NCI-H82 (cell line): ENCODE data around the gene GSDME.
A peak's percentile ranks its signal among the peaks of the same experiment; 100 is the strongest.

Experiments used
- DNase-seq: peaks from one replicate; lab custom pipeline; 2025; lab: John Stamatoyannopoulos, UW

The GSDME gene

GRCh38 chr7:24769851-24770250 lies 12.6 kb upstream of the GSDME start:
- no peak for DNase-seq

GRCh38 chr7:24769014-24769830 lies 12.0 kb upstream of the GSDME start:
- no peak for DNase-seq

GRCh38 chr7:24767878-24768569 lies 10.8 kb upstream of the GSDME start:
- DNase-seq, result no peak

- DNase-seq, result peak; percentile 4
Observed at GRCh38 chr7:24764972-24765744, 7.9 kb upstream of the GSDME start.

GRCh38 chr7:24764011-24764410 lies 6.7 kb upstream of the GSDME start:
- DNase-seq, result no peak

GRCh38 chr7:24763303-24763901 lies 6.1 kb upstream of the GSDME start:
- DNase-seq, result no peak

GRCh38 chr7:24762771-24763170 lies 5.5 kb upstream of the GSDME start:
- DNase-seq, result no peak

- DNase-seq, result no peak
Observed at GRCh38 chr7:24760968-24761367, 3.7 kb upstream of the GSDME start.

GRCh38 chr7:24756545-24757352 lies 515 bp downstream of the GSDME start:
- peak; percentile 37 for DNase-seq

GRCh38 chr7:24755541-24756407 lies 1.5 kb downstream of the GSDME start:
- no peak for DNase-seq

- no peak for DNase-seq
Observed at GRCh38 chr7:24754906-24755506, 2.3 kb downstream of the GSDME start.

GRCh38 chr7:24752073-24752800 lies 5.0 kb downstream of the GSDME start:
- DNase-seq, result no peak

- DNase-seq, result no peak
Observed at GRCh38 chr7:24751484-24751883, 5.8 kb downstream of the GSDME start.

- no peak for DNase-seq
Observed at GRCh38 chr7:24750441-24751055, 6.7 kb downstream of the GSDME start.

GRCh38 chr7:24748521-24748920 lies 8.7 kb downstream of the GSDME start:
- no peak for DNase-seq

GRCh38 chr7:24745355-24745754 lies 11.9 kb downstream of the GSDME start:
- no peak for DNase-seq

- no peak for DNase-seq
Observed at GRCh38 chr7:24743471-24743870, 13.8 kb downstream of the GSDME start.

GRCh38 chr7:24742506-24743162 lies 14.6 kb downstream of the GSDME start:
- DNase-seq, result no peak
